Uterus (tissue), 2 donors: ENCODE measurements around the gene ERH.

Source experiments
- POLR2A ChIP-seq, 2 donors: fragments of 450-650 bp; IDR thresholded peaks; one replicate each; pipeline ENCODE4 v1.6.1; 2016; ENCODE audit warnings: antibody characterized with exemption in 2 of 2, mild to moderate bottlenecking in 1 of 2, moderate library complexity in 1 of 2
- TF ChIP-seq, protein P1 (sequence below), 4 experiments: fragments of 200-600 bp in 2 of 4; fragments of 450-650 bp in 2 of 4; sonication (generic) in 2 of 4; IDR thresholded peaks; one replicate each; pipeline ENCODE4 v1.5.1; 2016 to 2019; ENCODE audit warnings: antibody characterized with exemption in 4 of 4, mild to moderate bottlenecking in 2 of 4, moderate library complexity in 1 of 4

DNA sequence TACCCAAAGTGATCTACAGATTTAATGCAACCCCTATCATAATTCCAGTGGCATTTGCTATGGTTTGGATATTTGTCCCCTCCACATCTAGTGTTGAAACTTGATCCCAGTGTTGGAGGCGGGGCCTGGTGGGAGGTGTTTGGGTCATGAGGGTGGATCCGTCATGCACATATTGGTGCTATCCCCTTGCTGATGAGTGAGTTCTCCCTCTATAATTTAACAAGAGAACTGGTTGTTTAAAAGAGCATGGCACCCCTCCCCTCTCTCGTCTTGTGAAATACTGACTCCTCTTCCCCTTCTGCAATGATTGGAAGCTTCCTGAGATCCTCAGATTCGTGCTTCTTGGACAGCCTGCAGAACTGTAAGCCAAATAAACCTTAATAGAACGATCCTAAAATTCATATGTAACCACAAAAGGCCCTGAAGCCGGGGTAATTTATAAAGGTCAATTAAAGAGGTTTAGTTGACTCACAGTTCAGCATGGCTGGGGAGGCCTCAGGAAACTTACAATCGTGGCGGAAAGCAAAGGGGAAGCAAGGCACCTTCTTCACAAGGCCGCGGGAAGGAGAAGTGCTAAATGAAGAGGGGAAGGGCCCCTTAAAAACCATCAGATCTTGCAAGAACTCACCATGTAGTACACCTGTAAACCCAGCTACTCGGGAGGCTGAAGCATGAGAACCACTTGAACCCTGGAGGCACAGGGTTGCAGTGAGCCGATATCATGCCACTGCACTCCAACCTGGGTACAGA is 41.6 kb upstream of the ERH start:
- TF ChIP-seq, protein P1, sequence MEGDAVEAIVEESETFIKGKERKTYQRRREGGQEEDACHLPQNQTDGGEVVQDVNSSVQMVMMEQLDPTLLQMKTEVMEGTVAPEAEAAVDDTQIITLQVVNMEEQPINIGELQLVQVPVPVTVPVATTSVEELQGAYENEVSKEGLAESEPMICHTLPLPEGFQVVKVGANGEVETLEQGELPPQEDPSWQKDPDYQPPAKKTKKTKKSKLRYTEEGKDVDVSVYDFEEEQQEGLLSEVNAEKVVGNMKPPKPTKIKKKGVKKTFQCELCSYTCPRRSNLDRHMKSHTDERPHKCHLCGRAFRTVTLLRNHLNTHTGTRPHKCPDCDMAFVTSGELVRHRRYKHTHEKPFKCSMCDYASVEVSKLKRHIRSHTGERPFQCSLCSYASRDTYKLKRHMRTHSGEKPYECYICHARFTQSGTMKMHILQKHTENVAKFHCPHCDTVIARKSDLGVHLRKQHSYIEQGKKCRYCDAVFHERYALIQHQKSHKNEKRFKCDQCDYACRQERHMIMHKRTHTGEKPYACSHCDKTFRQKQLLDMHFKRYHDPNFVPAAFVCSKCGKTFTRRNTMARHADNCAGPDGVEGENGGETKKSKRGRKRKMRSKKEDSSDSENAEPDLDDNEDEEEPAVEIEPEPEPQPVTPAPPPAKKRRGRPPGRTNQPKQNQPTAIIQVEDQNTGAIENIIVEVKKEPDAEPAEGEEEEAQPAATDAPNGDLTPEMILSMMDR (IDR thresholded peaks at IDR 0.05), result no peak
- no peak for TF ChIP-seq POLR2A (IDR thresholded peaks at IDR 0.05)
